RWPE2 (cell line): ENCODE results near the gene LRP3.

Experiments used
- ATAC-seq: fragments of 200-7000 bp; cut with Tn5 transposase; 3 replicates; pipeline ENCODE4 v1.9.1; 2021; ENCODE audit warnings: low read depth
- DNase-seq: peaks from one replicate; pipeline ENCODE4 v3.0.0-alpha.2; 2020; ENCODE audit warnings: low spot score
- H3K27ac ChIP-seq: fragments of 450-650 bp; 2 replicates; pipeline ENCODE4 v1.5.1; 2017; ENCODE audit warnings: mild to moderate bottlenecking; ENCODE audit not compliant: poor library complexity, severe bottlenecking
- H3K27me3 ChIP-seq: fragments of 250-450 bp; sonication (Bioruptor Pico); 2 replicates; pipeline ENCODE4 v1.5.1; 2021; ENCODE audit warnings: mild to moderate bottlenecking, moderate library complexity; ENCODE audit not compliant: insufficient read depth, poor library complexity, severe bottlenecking
- H3K36me3 ChIP-seq: fragments of 250-450 bp; sonication (Bioruptor Pico); 2 replicates; pipeline ENCODE4 v1.5.1; 2020; ENCODE audit warnings: low read depth, mild to moderate bottlenecking, moderate library complexity
- H3K4me1 ChIP-seq: fragments of 250-450 bp; sonication (Bioruptor Pico); 2 replicates; pipeline ENCODE4 v1.5.1; 2021; ENCODE audit warnings: mild to moderate bottlenecking, moderate library complexity; ENCODE audit not compliant: insufficient read depth, poor library complexity, severe bottlenecking
- H3K4me3 ChIP-seq: fragments of 250-450 bp; sonication (Bioruptor Pico); 2 replicates; pipeline ENCODE4 v1.5.1; 2021; ENCODE audit warnings: mild to moderate bottlenecking, moderate library complexity; ENCODE audit not compliant: severe bottlenecking
- H3K9me3 ChIP-seq: fragments of 250-450 bp; sonication (Bioruptor Pico); 2 replicates; pipeline ENCODE4 v1.5.1; 2021; ENCODE audit warnings: mild to moderate bottlenecking, moderate library complexity; ENCODE audit not compliant: severe bottlenecking
- TF ChIP-seq, protein P1 (sequence below): fragments of 450-650 bp; IDR thresholded peaks from one replicate; pipeline ENCODE4 v1.5.1; 2017; ENCODE audit warnings: mild to moderate bottlenecking, moderate library complexity; ENCODE audit not compliant: poor library complexity, severe bottlenecking

Gene LRP3

DNA sequence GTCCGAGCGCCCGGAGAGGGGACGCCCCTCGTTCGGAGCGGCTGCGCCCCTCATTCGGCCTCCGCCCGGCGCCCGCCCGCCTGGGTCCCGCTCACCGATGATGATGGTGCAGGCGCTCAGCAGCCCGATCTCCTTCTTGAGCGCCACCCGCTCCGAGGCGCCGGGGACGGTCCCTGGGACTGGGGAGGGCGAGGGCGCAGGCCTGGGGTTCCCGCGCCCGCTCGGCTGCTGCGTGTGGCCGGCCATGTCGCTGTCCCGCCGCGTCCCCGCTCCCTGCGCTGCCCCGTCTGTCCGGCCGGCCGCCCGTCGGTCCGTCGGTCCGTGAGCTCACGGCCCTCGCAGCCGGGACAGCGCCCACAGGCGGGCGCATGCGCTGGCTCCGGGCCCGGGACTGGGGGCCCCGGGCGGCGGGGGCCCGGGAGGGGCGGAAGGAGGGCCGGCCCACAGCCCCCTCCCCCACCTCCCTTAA is 31.4 kb downstream of the LRP3 start, which contains the start of gene SLC7A10:
Gene SLC7A10, minus strand, starts transcription at position 393 of the 469 bp plus-strand sequence. Its CDS starts 147 bp downstream, at position 246.
- Histone ChIP-seq H3K4me3 (no peak within 1 kb of the TSS), H3K4me1 (no peaks in the 10 kb centered on the region), H3K36me3 (no peaks in the 10 kb centered on the region), H3K27me3 (peaks cover 48% of the 10 kb centered on the region), H3K27ac (no peak within 1 kb of the TSS), H3K9me3 (peaks cover 15% of the 10 kb centered on the region)
- TF ChIP-seq, protein P1, sequence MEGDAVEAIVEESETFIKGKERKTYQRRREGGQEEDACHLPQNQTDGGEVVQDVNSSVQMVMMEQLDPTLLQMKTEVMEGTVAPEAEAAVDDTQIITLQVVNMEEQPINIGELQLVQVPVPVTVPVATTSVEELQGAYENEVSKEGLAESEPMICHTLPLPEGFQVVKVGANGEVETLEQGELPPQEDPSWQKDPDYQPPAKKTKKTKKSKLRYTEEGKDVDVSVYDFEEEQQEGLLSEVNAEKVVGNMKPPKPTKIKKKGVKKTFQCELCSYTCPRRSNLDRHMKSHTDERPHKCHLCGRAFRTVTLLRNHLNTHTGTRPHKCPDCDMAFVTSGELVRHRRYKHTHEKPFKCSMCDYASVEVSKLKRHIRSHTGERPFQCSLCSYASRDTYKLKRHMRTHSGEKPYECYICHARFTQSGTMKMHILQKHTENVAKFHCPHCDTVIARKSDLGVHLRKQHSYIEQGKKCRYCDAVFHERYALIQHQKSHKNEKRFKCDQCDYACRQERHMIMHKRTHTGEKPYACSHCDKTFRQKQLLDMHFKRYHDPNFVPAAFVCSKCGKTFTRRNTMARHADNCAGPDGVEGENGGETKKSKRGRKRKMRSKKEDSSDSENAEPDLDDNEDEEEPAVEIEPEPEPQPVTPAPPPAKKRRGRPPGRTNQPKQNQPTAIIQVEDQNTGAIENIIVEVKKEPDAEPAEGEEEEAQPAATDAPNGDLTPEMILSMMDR = no peak
- no peak for ATAC-seq
- DNase-seq = no peak

DNA sequence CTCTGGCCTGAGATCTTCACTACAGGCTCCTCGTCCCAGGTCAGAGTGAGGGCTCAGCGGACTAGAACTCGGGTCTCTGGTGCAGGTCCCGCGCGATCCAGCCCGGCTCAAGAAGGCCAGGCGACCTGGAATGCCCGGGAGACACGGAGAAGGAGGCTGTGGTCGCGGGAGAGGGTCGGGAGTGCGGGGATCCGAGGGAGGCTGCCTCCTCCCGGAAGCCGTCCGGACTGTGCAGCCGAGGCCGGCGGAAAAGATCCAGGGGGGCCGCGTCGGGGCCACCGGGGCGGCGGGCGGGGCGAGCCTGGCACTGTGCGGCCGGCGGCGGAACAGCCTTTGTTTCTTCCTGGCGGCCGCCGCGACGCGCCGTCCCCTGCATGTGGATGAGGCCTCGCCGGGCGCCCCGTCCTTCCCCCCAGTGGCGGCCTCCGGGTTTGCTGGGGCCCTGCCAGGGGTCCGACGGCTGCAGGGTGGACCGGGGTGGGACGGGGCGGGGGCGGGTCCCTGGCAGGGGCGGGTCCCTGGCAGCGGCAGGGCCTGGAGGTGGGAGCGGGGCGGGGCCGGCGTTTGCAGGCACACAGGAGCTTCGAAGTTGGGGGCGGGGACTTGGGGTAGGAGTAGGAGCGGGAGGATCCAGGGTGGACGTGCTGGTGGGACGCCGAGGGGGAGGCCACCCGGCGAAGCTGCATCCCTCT is 32.6 kb downstream of the LRP3 start:
- H3K27ac ChIP-seq = no peak overlapping the region
- peaks cover 15% of the 10 kb centered on the region for H3K9me3 ChIP-seq
- ATAC-seq = peak; percentile 14; the same call in 1 of the 3 replicates
- TF ChIP-seq, protein P1 = no peak
- H3K27me3 ChIP-seq = peaks cover 41% of the 10 kb centered on the region
- no peak for DNase-seq
- no peaks in the 10 kb centered on the region for H3K4me1 ChIP-seq
- H3K4me3 ChIP-seq = no peak overlapping the region
- no peaks in the 10 kb centered on the region for H3K36me3 ChIP-seq

DNA sequence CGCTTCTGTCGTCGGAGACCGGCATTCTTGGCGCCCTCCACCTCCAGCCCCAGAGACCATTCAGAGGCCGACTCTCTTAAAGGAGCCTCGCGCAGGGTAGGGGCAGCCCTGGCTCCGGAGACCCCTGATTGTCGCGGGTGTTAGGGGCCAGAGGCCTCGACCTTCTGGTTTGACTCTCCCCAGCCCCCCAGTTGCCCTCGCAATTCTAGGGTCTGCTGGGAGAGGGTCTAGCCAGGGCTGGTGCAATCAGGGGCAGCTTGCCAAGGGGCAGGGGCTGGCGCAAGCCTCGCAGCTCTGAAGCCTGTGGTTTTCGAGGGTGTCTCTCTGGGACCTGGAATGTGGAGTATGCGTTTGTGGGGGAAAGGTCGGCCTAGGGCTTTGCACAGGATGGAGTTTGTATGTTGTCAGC is 33.1 kb downstream of the LRP3 start:
- Histone ChIP-seq H3K4me1 (no peaks in the 10 kb centered on the region), H3K36me3 (no peaks in the 10 kb centered on the region), H3K27ac (no peak overlapping the region), H3K9me3 (peaks cover 15% of the 10 kb centered on the region), H3K27me3 (peaks cover 41% of the 10 kb centered on the region), H3K4me3 (no peak overlapping the region)
- no peak for DNase-seq
- TF ChIP-seq, protein P1 = no peak
- no peak for ATAC-seq

DNA sequence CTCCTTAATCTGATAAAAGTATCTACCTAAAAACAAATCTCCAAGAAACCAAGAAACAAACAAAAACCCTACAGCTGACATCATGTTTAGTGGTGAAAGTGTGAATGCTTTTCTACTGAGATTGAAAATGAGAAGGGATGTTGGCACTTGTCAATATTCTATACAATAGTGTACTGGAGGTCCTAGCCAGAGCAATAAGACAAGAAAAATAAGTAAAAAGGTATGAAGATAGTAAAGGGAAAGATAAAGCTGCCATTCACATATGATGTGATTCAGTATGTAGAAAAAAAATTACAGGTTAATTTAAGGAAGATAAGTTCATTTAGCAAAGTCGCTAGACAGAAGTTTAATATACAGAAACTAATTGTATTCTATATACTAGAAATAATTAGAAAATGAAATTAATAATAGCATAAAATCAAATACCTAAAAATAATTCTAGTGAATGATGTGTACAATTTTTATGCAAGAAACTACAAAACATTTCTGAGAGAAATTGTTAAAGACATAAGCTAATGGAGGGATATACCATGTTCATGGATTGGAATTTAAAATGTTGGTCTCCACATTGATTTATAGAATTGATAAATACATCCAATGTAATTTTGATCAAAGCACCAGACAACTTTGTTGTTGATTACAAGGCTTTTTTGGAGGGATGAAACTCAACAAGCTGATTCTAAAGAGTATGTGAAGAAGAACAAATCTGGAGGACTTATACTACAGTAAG is 33.9 kb downstream of the LRP3 start:
- Histone ChIP-seq H3K27me3 (peaks cover 41% of the 10 kb centered on the region), H3K4me3 (no peak overlapping the region), H3K36me3 (no peaks in the 10 kb centered on the region), H3K27ac (no peak overlapping the region), H3K4me1 (no peaks in the 10 kb centered on the region), H3K9me3 (peaks cover 15% of the 10 kb centered on the region)
- TF ChIP-seq, protein P1 = no peak
- ATAC-seq (no peak), DNase-seq (no peak)
